GM23338 (cell line): ENCODE results near the gene RTL1. TPM values are rescaled to one million over a fixed set of nuclear protein-coding genes. Genes with fewer than 3 reads are reported as not detected.
A peak's percentile ranks its signal among the peaks of the same experiment; 100 is the strongest.

Experiments
- ATAC-seq: fragments of 200-7000 bp; cut with Tn5 transposase; 3 replicates; pipeline ENCODE4 v1.9.1; 2020
- DNase-seq: peaks from one replicate; pipeline ENCODE4 v3.0.0-alpha.2; 2015; ENCODE audit warnings: low spot score
- H2AFZ ChIP-seq: fragments of 200-600 bp; sonication (generic); 2 replicates; pipeline ENCODE4 v1.8.0; 2016; ENCODE audit warnings: antibody characterized with exemption, mild to moderate bottlenecking, moderate library complexity
- H3F3A ChIP-seq: fragments of 200-600 bp; sonication (generic); replicated peaks from 2 replicates; pipeline ENCODE4 v1.8.0; 2017; ENCODE audit warnings: antibody characterized with exemption, mixed run types, low read depth
- H3K27ac ChIP-seq: fragments of 200-600 bp; sonication (generic); 2 replicates; pipeline ENCODE4 v1.6.1; 2016; ENCODE audit warnings: low read depth
- H3K27me3 ChIP-seq: fragments of 200-600 bp; sonication (generic); 2 replicates; pipeline ENCODE4 v1.8.0; 2016; ENCODE audit warnings: mild to moderate bottlenecking, mixed run types, moderate library complexity; ENCODE audit not compliant: insufficient read depth
- H3K36me3 ChIP-seq: fragments of 200-600 bp; sonication (generic); 2 replicates; pipeline ENCODE4 v1.8.0; 2016; ENCODE audit warnings: mild to moderate bottlenecking; ENCODE audit not compliant: insufficient read depth
- H3K4me1 ChIP-seq: fragments of 200-600 bp; sonication (generic); 2 replicates; pipeline ENCODE4 v1.8.0; 2016; ENCODE audit warnings: mild to moderate bottlenecking, moderate library complexity; ENCODE audit not compliant: insufficient read depth
- H3K4me2 ChIP-seq: fragments of 200-600 bp; sonication (generic); 2 replicates; pipeline ENCODE4 v1.7.1; 2017; ENCODE audit warnings: mixed run types
- H3K4me3 ChIP-seq: fragments of 200-600 bp; sonication (generic); 2 replicates; pipeline ENCODE4 v1.6.1; 2016; ENCODE audit warnings: mixed run types
- H3K79me2 ChIP-seq: fragments of 200-600 bp; sonication (generic); replicated peaks from 2 replicates; pipeline ENCODE4 v1.8.0; 2017; ENCODE audit warnings: mild to moderate bottlenecking; ENCODE audit not compliant: insufficient read depth
- H3K9me2 ChIP-seq: fragments of 200-600 bp; sonication (generic); 2 replicates; pipeline ENCODE4 v1.8.0; 2017; ENCODE audit not compliant: insufficient read depth
- H4K20me1 ChIP-seq: fragments of 200-600 bp; sonication (generic); replicated peaks from 2 replicates; pipeline ENCODE4 v1.8.0; 2017; ENCODE audit warnings: mild to moderate bottlenecking; ENCODE audit not compliant: insufficient read depth
- H3K27ac Mint-ChIP-seq: 2 replicates; pipeline ENCODE4 v1.8.0; 2020; ENCODE audit warnings: inconsistent platforms, mild to moderate bottlenecking, moderate library complexity, mixed read lengths
- H3K27me3 Mint-ChIP-seq: 3 replicates; pipeline ENCODE4 v1.8.0; 2022; ENCODE audit warnings: low read depth, mild to moderate bottlenecking, moderate library complexity, mixed read lengths, inconsistent platforms; ENCODE audit not compliant: insufficient read depth, poor library complexity
- H3K36me3 Mint-ChIP-seq: 3 replicates; pipeline ENCODE4 v1.8.0; 2021; ENCODE audit warnings: low read depth, mild to moderate bottlenecking, inconsistent platforms, moderate library complexity, mixed read lengths
- H3K4me1 Mint-ChIP-seq: 3 replicates; pipeline ENCODE4 v1.8.0; 2020; ENCODE audit warnings: mild to moderate bottlenecking, inconsistent platforms, mixed read lengths
- H3K4me3 Mint-ChIP-seq: 3 replicates; pipeline ENCODE4 v1.8.0; 2021; ENCODE audit warnings: moderate library complexity, mild to moderate bottlenecking, inconsistent platforms, mixed read lengths
- H3K9me3 Mint-ChIP-seq: 3 replicates; pipeline ENCODE4 v1.8.0; 2020; ENCODE audit warnings: moderate library complexity, mild to moderate bottlenecking, inconsistent platforms, mixed read lengths
- CREB1 ChIP-seq: fragments of 250-450 bp; sonication (Bioruptor Pico); IDR thresholded peaks from 2 replicates; pipeline ENCODE4 v1.5.0; 2020; ENCODE audit warnings: low read depth, mild to moderate bottlenecking, moderate library complexity
- CTCF ChIP-seq, 2 experiments: fragments of 200-600 bp in 1 of 2; sonication (generic) in 1 of 2; conservative IDR thresholded peaks; 2 replicates each; pipeline versions ENCODE4 v1.5.1 to v1.6.1; 2016 to 2017; ENCODE audit warnings: antibody characterized with exemption in 2 of 2, low read depth in 2 of 2, mild to moderate bottlenecking in 2 of 2, moderate library complexity in 1 of 2
- ETS1 ChIP-seq: IDR thresholded peaks from 2 replicates; pipeline ENCODE4 v1.6.1; 2016; ENCODE audit warnings: antibody characterized with exemption
- EZH2 ChIP-seq: fragments of 200-600 bp; sonication (generic); IDR thresholded peaks from one replicate; pipeline ENCODE4 v1.8.0; 2017; ENCODE audit warnings: antibody characterized with exemption, mild to moderate bottlenecking, low read depth; ENCODE audit not compliant: unreplicated experiment
- EZH2phosphoT487 ChIP-seq: fragments of 200-600 bp; sonication (generic); IDR thresholded peaks from one replicate; pipeline ENCODE4 v1.8.1; 2018; ENCODE audit warnings: antibody characterized with exemption; ENCODE audit not compliant: unreplicated experiment
- JUNB ChIP-seq: IDR thresholded peaks from one replicate; pipeline ENCODE4 v1.6.1; 2016; ENCODE audit warnings: antibody characterized with exemption; ENCODE audit not compliant: unreplicated experiment
- NANOG ChIP-seq: IDR thresholded peaks from 2 replicates; pipeline ENCODE4 v1.6.1; 2016; ENCODE audit warnings: antibody characterized with exemption, borderline replicate concordance
- POLR2AphosphoS5 ChIP-seq: IDR thresholded peaks from 2 replicates; pipeline ENCODE4 v1.6.1; 2016; ENCODE audit warnings: antibody characterized with exemption, low read depth
- STAT1 ChIP-seq: IDR thresholded peaks from one replicate; pipeline ENCODE4 v1.6.1; 2016; ENCODE audit warnings: antibody characterized with exemption; ENCODE audit not compliant: unreplicated experiment
- ZNF114 ChIP-seq: fragments of 250-450 bp; sonication (Bioruptor Pico); IDR thresholded peaks from 2 replicates; pipeline ENCODE4 v1.5.0; 2020; ENCODE audit warnings: mild to moderate bottlenecking, moderate library complexity
- ZNF331 ChIP-seq: fragments of 250-450 bp; sonication (Bioruptor Pico); IDR thresholded peaks from 2 replicates; pipeline ENCODE4 v1.5.0; 2020; ENCODE audit warnings: low read depth, mild to moderate bottlenecking, moderate library complexity
- polyA plus RNA-seq: library from polyadenylated mRNA; unstranded; fragments of >200 nt; fragmentation: Nextera tagmentation; extraction: Ambion mirVana; gene quantifications from 2 replicates; pipeline ENCODE4 v1.2.1, GENCODE V29; 2016
- total RNA-seq: library from RNA; depleted of rRNA; stranded (reverse); fragments of >200 nt; shearing (Covaris generic); gene quantifications from 2 replicates; pipeline ENCODE4 v1.2.3, GENCODE V29; 2014

RTL1 gene
- total and polyA plus RNA-seq, 2 experiments from 2014 or later = not detected

- no peaks in the 10 kb centered on the region for H3F3A ChIP-seq
- no peak overlapping the region for H3K4me2 ChIP-seq
- H2AFZ ChIP-seq = peak overlapping the region; percentile 64; the same call in 1 of the 2 replicates
- no peak for DNase-seq
- Mint-ChIP-seq H3K27ac (no peak overlapping the region), H3K36me3 (no peaks in the 10 kb centered on the region), H3K4me3 (no peak overlapping the region), H3K4me1 (peaks cover 42% of the 10 kb centered on the region), H3K27me3 (peaks cover 18% of the 10 kb centered on the region), H3K9me3 (no peaks in the 10 kb centered on the region)
- H4K20me1 ChIP-seq = no peaks in the 10 kb centered on the region
- no peak overlapping the region for H3K27ac ChIP-seq
- H3K27me3 ChIP-seq = no peaks in the 10 kb centered on the region
- H3K4me1 ChIP-seq = peaks cover 19% of the 10 kb centered on the region
- no peak for TF ChIP-seq EZH2
- no peak for TF ChIP-seq EZH2phosphoT487
- TF ChIP-seq ZNF331 (CRISPR knock-in tag) = no peak
- TF ChIP-seq CTCF (conservative IDR thresholded peaks at IDR 0.05; ENCODE audit: low read depth in 2 of 2) = no peak
- no peak for TF ChIP-seq CREB1 (CRISPR knock-in tag)
- no peak for TF ChIP-seq JUNB
- TF ChIP-seq STAT1 = no peak
- TF ChIP-seq NANOG = no peak
- no peak for TF ChIP-seq POLR2AphosphoS5
- no peak for TF ChIP-seq ZNF114 (CRISPR knock-in tag)
- no peaks in the 10 kb centered on the region for H3K36me3 ChIP-seq
- H3K4me3 ChIP-seq = no peak overlapping the region
- ATAC-seq = no peak
- no peaks in the 10 kb centered on the region for H3K9me2 ChIP-seq
- no peaks in the 10 kb centered on the region for H3K79me2 ChIP-seq
These were observed 61.6 kb downstream of the RTL1 start for GRCh38 chr14:100841761-100842403.

GRCh38 chr14:100841066-100841760 lies 62.3 kb downstream of the RTL1 start:
- Mint-ChIP-seq H3K4me3 (no peak overlapping the region), H3K27ac (no peak overlapping the region), H3K27me3 (peaks cover 18% of the 10 kb centered on the region), H3K9me3 (no peaks in the 10 kb centered on the region), H3K36me3 (no peaks in the 10 kb centered on the region), H3K4me1 (peaks cover 46% of the 10 kb centered on the region)
- Histone ChIP-seq H3K9me2 (no peaks in the 10 kb centered on the region), H3K36me3 (no peaks in the 10 kb centered on the region), H4K20me1 (no peaks in the 10 kb centered on the region), H3F3A (no peaks in the 10 kb centered on the region), H3K79me2 (no peaks in the 10 kb centered on the region), H3K27ac (no peak overlapping the region), H3K4me3 (no peak overlapping the region), H3K4me1 (peaks cover 19% of the 10 kb centered on the region), H3K4me2 (no peak overlapping the region), H2AFZ (peak overlapping the region; percentile 91), H3K27me3 (no peaks in the 10 kb centered on the region)
- no peak for DNase-seq
- no peak; the same call in 2 of the 3 replicates for ATAC-seq
- TF ChIP-seq ZNF114 (CRISPR knock-in tag) (no peak), ETS1 (no peak), EZH2phosphoT487 (no peak), CREB1 (CRISPR knock-in tag) (no peak), NANOG (no peak), CTCF (conservative IDR thresholded peaks at IDR 0.05; ENCODE audit: low read depth in 2 of 2) (no peak), EZH2 (no peak)
